ENCODE measurements around the gene RPGRIP1L. TPM values are rescaled to one million over a fixed set of nuclear protein-coding genes. Genes with fewer than 3 reads are reported as not detected.
"Not testable (repeated sequence)": the region's sequence is repeated elsewhere in the genome, so short reads cannot be mapped to it uniquely, and the experiment has no call there.

Gene RPGRIP1L
- total RNA-seq, 3 donors from 2014 or later, result 2.1 to 5.3 (median 3.8) TPM

DNA sequence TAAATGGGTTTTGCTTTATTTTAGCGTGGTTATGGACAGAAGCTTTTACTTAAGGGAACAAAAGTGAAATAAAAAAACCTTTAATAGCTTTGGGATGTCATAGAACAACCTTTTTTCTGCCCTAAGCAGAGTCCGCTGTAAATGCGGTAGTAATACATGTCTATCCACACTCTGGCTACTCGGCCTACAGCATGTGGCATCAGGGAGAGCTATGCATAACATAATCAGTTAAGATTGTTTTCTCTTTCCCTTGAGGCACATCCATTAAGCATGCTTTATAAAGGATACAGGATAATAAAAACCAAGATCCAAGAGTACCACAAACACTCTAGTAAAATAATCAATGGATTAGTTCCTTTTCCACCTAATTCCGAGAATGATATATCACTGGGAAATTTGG, 10.3 kb downstream of the RPGRIP1L start:
- intact Hi-C loops (cut with DNase I, micrococcal nuclease), result no loop called here
- ATAC-seq, result no peak
- no peak for DNase-seq
- TF ChIP-seq, protein P1, sequence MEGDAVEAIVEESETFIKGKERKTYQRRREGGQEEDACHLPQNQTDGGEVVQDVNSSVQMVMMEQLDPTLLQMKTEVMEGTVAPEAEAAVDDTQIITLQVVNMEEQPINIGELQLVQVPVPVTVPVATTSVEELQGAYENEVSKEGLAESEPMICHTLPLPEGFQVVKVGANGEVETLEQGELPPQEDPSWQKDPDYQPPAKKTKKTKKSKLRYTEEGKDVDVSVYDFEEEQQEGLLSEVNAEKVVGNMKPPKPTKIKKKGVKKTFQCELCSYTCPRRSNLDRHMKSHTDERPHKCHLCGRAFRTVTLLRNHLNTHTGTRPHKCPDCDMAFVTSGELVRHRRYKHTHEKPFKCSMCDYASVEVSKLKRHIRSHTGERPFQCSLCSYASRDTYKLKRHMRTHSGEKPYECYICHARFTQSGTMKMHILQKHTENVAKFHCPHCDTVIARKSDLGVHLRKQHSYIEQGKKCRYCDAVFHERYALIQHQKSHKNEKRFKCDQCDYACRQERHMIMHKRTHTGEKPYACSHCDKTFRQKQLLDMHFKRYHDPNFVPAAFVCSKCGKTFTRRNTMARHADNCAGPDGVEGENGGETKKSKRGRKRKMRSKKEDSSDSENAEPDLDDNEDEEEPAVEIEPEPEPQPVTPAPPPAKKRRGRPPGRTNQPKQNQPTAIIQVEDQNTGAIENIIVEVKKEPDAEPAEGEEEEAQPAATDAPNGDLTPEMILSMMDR (IDR thresholded peaks at IDR 0.05), result no peak
- H3K4me3 ChIP-seq, result no peak overlapping the region
- no peaks in the 10 kb centered on the region for H3K36me3 ChIP-seq (ENCODE audit: low read depth)
- no peaks in the 10 kb centered on the region for H3K4me1 ChIP-seq (ENCODE audit: low read depth)
- no peaks in the 10 kb centered on the region for H3K9me3 ChIP-seq

DNA sequence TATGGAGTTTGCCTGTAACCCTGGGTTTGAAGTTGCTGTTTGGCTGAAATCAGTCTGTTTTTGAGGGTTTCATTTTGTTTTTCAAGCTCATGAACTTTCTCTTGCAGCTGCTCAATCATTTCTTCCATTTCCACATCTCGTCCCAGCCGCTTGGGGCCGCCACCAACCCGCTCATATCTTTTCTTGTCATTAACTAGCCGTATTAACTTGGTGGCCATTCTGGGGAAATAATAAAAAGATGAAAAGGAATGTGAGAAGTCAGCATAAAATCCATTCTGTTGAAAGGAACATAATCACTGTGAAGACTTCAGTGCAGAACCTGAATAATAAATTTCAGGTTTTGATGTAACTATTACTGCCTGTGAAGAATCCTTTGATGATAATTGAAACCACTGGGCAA, 11.5 kb downstream of the RPGRIP1L start:
- ATAC-seq, result no peak
- intact Hi-C loops (cut with DNase I, micrococcal nuclease), result no loop called here
- TF ChIP-seq, protein P1 (IDR thresholded peaks at IDR 0.05), result no peak

DNA sequence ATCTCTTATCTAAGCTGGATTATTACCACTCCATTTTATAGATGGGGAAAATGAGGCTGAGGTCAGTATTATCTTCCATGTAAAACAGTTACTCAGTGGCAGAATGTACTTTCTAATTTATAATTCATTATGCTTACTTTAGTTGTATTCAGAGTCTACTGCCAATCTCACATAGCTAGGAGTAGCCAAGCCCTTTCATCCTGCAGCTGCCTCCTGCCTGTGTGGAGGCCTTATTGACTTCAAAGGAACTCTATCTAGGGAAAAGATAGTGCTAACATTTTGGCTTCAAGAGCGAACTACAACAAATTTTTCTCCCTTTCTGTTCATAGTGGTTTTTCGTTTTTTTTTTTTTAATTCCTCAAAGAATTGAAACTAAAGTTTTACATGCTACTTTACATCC, 12.9 kb downstream of the RPGRIP1L start:
- no peak overlapping the region for H3K4me3 ChIP-seq
- no peaks in the 10 kb centered on the region for H3K36me3 ChIP-seq (ENCODE audit: low read depth)
- no peaks in the 10 kb centered on the region for H3K9me3 ChIP-seq
- TF ChIP-seq, protein P1 (IDR thresholded peaks at IDR 0.05), result no peak
- intact Hi-C loops (cut with DNase I, micrococcal nuclease), result no loop called here
- DNase-seq, result no peak
- H3K4me1 ChIP-seq (ENCODE audit: low read depth), result no peaks in the 10 kb centered on the region
- ATAC-seq, result no peak

More for the DNA sequence above, 11.5 kb downstream of the RPGRIP1L start:
- Histone ChIP-seq H3K4me1 (ENCODE audit: low read depth) (no peaks in the 10 kb centered on the region), H3K9me3 (no peaks in the 10 kb centered on the region), H3K36me3 (ENCODE audit: low read depth) (no peaks in the 10 kb centered on the region), H3K4me3 (no peak overlapping the region)
- DNase-seq, result no peak

DNA sequence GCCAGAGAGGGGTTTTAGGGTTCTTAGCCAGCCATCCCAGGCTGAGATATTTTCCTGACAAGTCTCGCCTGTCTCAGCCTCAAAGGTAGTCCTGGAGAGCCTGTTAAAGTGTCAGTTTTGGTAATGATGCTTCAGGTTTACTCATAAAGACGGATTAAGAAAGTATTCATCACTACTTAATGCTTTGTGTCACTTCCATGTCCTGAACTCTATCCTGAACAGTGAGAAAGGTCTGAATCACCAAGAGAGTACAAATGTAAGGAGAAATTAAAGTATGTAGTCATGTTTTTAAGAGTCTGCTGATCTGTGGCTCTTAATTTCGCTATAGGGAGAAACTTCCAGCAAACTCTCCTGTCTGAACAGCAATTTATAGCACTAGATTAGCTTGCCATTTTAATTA, 14.0 kb downstream of the RPGRIP1L start:
- intact Hi-C loops (cut with DNase I, micrococcal nuclease), result no loop called here

DNA sequence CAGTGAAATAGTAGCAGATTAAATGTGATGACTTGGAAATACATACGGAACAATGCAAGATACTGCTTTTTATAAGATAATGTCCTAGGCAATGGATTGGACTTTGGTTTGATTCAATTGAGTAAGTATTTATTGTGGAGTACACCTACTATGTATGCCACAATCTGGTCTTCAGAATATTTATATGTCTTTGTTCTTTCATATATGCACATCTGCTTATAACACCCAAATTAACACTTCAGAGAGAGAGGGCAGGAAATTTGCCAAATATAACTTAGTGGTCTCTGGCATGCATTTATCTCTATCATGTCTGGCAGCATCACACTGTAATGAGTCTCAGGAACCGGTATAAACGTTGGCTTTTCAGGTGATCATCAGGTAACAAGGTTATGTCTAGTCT, 16.9 kb downstream of the RPGRIP1L start:
- H3K4me1 ChIP-seq (ENCODE audit: low read depth), result no peaks in the 10 kb centered on the region
- H3K9me3 ChIP-seq, result no peaks in the 10 kb centered on the region
- H3K36me3 ChIP-seq (ENCODE audit: low read depth), result no peaks in the 10 kb centered on the region
- intact Hi-C loops (cut with DNase I, micrococcal nuclease), result no loop called here
- ATAC-seq, result no peak
- no peak overlapping the region for H3K4me3 ChIP-seq
- TF ChIP-seq, protein P1 (IDR thresholded peaks at IDR 0.05), result no peak
- DNase-seq, result no peak

More for the DNA sequence above, 14.0 kb downstream of the RPGRIP1L start:
- no peak for DNase-seq
- Histone ChIP-seq H3K4me1 (ENCODE audit: low read depth) (no peaks in the 10 kb centered on the region), H3K4me3 (no peak overlapping the region), H3K9me3 (no peaks in the 10 kb centered on the region), H3K36me3 (ENCODE audit: low read depth) (no peaks in the 10 kb centered on the region)
- TF ChIP-seq, protein P1 (IDR thresholded peaks at IDR 0.05), result no peak
- no peak for ATAC-seq

DNA sequence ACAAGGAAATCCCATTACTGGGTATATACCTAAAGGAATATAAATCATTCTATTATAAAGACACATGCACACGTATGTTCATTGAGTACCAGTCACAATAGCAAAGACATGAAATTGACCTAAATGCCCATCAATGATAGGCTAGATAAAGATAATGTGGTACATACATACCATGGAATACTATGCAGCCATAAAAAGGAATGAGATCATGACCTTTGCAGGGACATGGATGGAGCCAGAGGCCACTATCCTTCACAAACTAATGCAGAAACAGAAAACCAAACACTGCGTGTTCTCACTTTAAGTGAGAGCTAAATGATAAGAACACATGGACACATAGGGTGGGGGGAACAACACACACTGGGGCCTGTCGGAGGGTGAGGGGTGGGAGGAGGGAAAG, 18.3 kb downstream of the RPGRIP1L start:
- intact Hi-C loops (cut with DNase I, micrococcal nuclease); H3K9me3 ChIP-seq; DNase-seq; ATAC-seq; H3K4me3 ChIP-seq; H3K4me1 ChIP-seq (ENCODE audit: low read depth); H3K36me3 ChIP-seq (ENCODE audit: low read depth): not testable (repeated sequence)
